Stimulated activated CD4-positive, alpha-beta T cell treated with anti-CD3 and anti-CD28 coated beads, Interleukin-4, amount 100 ng/mL, for 24 hours (primary cell): ENCODE results near the gene ARFIP1.
"Not testable (repeated sequence)": the region's sequence is repeated elsewhere in the genome, so short reads cannot be mapped to it uniquely, and the experiment has no call there.

Source experiments
- DNase-seq: peaks from one replicate; pipeline ENCODE4 v3.0.0-alpha.2; 2020

The ARFIP1 gene

DNA sequence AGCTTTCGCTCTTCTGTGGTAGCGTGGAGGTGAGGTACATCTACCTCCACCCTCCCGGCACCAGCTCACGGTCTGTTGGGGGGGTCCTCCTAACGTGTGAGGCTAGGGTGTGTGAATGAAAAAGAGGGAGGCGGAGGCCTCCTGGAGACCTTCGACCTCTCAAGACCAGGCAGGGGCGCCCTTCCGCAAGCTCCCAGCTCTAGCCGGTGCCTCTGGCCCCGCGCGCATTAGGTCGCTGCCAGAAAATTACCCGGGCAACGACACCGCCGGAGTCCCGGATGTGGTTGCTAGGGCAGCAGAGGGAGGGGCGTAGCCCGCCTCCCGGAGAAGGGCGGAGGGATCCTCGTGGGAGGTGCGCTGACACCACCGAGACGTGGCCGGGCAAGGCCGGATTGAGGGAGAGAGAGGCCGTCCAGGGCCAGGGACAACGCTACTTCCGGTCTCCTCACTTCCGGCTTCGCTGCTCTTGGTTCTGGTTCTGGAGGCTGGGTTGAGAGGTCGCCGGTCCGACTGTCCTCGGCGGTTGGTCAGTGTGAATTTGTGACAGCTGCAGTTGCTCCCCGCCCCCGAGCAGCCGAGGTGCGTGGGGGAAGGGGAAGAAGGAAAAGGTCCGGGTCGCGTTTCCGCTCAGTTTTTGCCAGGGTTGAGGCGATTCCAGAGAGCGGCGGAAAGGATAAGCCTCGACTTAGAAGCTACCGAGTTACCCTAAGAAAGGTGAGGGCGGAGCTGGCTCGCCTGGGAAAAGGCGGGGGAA lies at the start of gene ARFIP1, which contains the start of gene TIGD4:
TSS of gene ARFIP1 (plus strand) at position 442 of the 754 bp plus-strand sequence. CDS start 49,680 bp downstream, outside the sequence.
TSS of gene TIGD4 (minus strand) at position 218 of the 754 bp plus-strand sequence. CDS start 8,726 bp downstream, outside the sequence.
- DNase-seq: peak; percentile 94

DNA sequence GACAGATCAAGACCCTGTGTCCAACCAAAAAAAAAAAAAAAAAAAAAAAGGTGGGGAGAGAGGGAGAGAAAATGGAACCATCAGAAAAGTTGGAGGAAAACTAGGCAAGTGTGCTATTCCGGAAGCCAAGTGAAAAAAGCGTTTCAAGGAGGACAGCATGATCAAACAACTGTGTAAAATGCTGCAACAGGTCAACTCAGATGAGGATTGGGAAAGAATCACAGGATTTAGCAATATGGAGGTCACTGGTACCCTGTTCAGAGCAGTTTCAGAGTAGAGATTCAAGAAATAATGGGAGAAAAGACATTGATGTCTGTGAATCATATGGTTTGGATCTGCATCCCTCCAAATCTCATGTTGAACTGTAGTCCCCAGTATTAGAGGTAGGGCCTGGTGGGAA lies 47.8 kb upstream of the ARFIP1 start:
- no peak for DNase-seq

DNA sequence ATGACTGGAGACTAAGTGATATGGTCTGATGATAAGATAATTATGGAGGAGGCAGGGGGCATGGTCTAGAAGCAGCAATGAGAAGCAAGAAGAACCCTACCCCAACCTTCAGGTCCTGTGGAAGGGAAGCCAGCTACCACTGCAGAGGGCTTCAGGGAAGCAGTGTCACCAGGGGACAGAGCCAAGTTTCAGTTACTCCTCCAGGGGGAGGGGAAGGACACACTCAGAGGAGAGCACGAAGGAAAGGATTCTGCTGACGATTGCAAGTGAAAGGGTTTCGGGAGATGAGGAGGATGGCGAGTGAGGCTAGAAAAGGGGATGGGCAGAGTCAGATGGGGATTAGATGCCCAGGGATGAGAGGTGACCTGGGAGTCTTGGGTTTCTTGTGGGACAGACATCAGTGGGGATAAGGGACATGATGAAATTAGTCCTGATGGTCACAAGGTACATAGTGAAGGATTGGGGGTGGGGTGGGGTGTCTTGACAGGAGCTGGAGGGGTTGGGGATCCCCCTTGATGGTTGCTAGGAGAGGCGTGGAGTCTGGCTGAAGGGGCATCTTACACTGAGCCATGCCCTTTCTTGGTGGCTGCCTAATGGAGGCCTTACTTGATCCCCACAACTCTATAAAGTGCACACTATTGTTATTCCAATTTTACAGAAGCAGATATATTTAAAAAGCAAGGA lies 45.6 kb upstream of the ARFIP1 start:
- DNase-seq: no peak

DNA sequence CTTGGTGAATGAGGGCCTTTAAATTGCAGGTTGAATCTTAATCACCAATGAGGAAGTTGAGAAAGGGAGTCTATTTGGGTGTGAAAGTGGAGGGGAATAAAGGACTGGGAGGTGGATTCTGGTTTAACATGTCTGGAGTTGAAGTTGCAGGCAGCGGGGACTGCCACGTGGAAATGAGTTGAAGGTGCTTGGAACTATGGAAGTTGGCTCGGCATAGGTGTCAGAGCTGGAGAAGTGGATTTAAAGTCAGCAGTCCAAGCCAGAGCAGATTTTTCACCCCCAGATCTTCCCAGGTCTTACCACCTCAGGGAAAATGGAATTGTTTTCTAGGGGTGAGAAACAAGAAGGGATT lies 45.1 kb upstream of the ARFIP1 start:
- no peak for DNase-seq

- DNase-seq: no peak
Observed at GRCh38 chr4:152735396-152735859, 44.3 kb upstream of the ARFIP1 start.

GRCh38 chr4:152735906-152736305 lies 43.8 kb upstream of the ARFIP1 start:
- DNase-seq: no peak

GRCh38 chr4:152738827-152739226 lies 40.9 kb upstream of the ARFIP1 start:
- no peak for DNase-seq

- no peak for DNase-seq
Observed at GRCh38 chr4:152747444-152747843, 32.3 kb upstream of the ARFIP1 start.

DNA sequence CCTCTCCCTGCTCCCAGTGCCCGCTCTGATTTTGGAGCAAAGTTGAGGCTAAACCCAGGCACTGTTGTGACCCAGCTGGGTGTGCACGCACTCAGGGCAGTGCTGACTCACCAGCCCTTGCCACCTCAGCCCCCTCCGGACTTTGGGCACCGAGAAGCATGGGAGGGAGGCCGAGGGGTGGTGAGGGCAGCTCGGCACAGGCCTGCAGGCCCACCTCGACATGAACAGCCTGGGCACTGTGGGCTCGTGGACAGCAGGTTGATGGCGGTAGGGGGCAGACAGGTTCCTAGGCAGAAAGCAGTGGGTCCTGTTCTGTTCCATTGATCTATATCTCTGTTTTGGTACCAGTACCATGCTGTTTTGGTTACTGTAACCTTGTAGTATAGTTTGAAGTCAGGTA lies 31.1 kb upstream of the ARFIP1 start:
- no peak for DNase-seq

DNA sequence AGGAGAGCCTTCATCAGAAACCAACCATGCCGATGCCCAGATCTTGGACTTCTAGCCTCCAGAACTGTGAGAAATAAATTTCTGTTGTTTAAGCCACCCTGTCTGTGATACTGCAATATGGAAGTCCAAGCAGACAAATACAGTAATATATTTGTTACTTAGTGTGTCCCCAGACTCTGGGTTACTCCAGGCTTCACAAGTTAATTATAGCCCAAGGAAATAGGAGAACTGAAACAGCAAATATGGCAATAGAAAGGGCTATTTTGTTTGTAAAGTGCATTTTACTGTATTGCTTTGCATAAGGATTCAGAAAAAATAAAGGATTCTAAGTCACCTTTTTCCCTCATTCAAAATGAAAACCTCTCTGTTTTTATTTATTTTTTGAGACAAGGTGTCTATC lies 16.0 kb upstream of the ARFIP1 start:
- DNase-seq: no peak

DNA sequence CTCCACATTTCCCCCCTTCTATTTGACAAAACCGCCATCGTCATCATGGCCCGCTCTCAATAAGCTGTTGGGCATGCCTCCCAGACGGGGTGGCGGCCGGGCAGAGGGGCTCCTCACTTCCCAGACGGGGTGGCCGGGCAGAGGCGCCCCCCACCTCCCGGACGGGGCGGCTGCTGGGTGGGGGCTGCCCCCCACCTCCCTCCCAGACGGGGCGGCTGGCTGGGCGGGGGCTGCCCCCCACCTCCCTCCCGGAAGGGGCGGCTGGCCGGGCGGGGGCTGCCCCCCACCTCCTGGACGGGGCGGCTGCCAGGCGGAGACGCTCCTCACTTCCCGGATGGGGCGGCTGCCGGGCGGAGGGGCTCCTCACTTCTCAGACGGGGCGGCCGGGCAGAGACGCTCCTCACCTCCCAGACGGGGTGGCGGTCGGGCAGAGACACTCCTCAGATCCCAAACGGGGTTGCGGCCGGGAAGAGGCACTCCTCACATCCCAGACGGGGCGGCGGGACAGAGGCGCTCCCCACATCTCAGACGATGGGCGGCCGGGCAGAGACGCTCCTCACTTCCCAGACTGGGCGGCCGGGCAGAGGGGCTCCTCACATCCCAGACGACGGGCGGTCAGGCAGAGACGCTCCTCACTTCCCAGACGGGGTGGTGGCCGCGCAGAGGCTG lies 14.6 kb upstream of the ARFIP1 start:
- DNase-seq: not testable (repeated sequence)

GRCh38 chr4:152771741-152772533 lies 7.8 kb upstream of the ARFIP1 start:
- DNase-seq: no peak

DNA sequence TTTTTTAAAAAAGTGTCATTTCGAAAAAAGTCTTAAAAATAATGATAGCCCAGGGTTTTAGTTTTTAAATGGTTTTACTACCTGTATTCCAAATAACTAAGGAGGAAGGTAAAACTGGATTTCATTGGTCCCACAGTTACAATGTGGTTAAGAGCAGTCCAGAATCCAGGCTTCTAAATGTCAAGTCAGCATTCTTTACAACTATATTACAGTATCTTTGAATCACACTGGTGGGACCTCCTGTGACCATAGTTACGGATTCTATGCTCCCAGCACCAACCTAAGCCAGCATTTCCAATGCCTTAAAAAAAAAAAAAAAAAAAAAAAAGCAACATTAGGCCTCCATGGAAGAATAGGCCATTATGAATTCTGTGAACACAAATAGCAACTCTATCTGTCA lies 6.4 kb upstream of the ARFIP1 start:
- DNase-seq: no peak

DNA sequence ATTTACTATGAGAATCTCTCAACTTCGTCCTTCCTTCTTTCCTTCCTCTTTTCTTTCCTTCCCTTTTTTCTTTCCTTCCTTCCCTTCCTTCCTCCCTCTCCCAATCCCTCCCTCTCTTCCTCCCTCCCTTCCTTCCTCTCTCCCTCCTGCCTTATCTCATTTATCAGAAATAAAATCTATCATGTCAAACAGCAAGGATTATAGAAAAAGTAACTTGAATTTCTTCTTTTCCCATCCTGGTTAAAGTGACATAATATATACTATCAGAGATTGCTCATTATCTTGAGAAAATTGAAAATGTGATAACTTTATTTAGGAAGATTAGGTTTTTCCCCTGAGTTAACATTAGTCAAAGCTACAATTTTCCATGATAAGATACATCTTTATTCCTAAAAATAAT lies 5.8 kb upstream of the ARFIP1 start:
- DNase-seq: no peak

- no peak for DNase-seq
Observed at GRCh38 chr4:152776352-152776751, 3.4 kb upstream of the ARFIP1 start.

GRCh38 chr4:152777488-152777887 lies 2.3 kb upstream of the ARFIP1 start:
- no peak for DNase-seq

DNA sequence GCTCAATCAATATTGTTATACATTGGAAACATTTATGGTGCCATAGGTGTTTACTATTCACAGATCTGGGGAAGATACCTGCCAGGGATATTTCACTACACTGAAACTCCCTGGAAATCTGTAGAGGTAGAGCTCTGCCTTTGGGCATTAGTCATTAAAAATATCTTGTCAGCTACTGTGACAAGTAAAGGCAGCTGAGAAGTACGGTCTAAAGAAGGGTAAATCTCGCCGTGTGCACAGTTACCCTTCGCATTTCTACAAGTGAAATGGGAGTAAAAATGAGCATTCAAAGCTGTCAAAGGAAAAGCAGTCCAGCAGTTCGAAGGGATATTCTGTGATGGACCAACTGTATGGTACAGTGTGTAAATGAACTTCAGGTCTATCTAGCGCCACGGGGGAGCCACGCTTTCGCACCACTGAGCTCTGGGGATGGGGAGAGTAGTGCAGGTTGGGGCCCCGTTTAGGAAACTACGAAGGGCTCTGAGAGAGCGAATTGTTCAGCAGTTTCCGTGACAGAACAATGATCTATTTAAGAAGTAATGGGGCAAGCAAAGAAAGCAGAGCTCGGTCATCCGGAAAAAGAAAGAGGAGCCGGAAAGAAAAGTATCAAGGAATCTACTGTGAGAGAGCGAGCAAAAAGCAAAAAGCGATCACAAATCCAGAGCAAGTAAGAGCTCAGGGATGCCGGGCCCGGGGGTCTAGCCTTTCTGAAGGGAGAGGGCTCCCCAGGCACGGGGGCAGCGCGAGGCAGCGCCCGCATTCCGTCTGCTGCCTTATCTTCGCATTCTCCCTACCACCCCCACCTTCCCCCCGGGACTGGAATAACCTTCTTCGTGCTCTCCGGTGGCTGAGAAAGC lies 870 bp upstream of the ARFIP1 start:
- peak; percentile 33 for DNase-seq

- DNase-seq: no peak
Observed at GRCh38 chr4:152780267-152780778, 569 bp downstream of the ARFIP1 start.

- DNase-seq: no peak
Observed at GRCh38 chr4:152784490-152785350, 5.0 kb downstream of the ARFIP1 start.
